H1 (cell line): ENCODE measurements around the gene USH1C. TPM values are rescaled to one million over a fixed set of nuclear protein-coding genes. Genes with fewer than 3 reads are reported as not detected.

Experiments used
- CTCF ChIA-PET: fragments of 300-600 bp; sonication (Branson Sonifier 250); formaldehyde crosslinking; loops from one replicate; lab custom pipeline; 2021; ENCODE audit not compliant: partially characterized antibody; lab: Charles Lee
- POLR2A ChIA-PET: fragments of 300-600 bp; sonication (Branson Sonifier 250); formaldehyde crosslinking; loops from one replicate; lab custom pipeline; 2021; ENCODE audit warnings: inconsistent platforms; ENCODE audit not compliant: partially characterized antibody; lab: Charles Lee
- DNase-seq, 2 experiments: peaks; one replicate each; pipeline versions ENCODE4 v3.0.0 to v3.0.0-alpha.2; 2010 to 2022; ENCODE audit warnings: low spot score in 2 of 2, low read depth in 1 of 2, mixed read lengths in 1 of 2
- FAIRE-seq: peaks from 2 replicates; lab custom pipeline; 2011; peaks lifted over from hg19 to GRCh38; lab: Jason Lieb, UNC
- H2AFZ ChIP-seq: 2 replicates; pipeline ENCODE4 v1.8.1; 2012; ENCODE audit warnings: low read length, inconsistent platforms
- H2AK5ac ChIP-seq: 2 replicates; pipeline ENCODE4 v1.6.1; 2013; ENCODE audit warnings: low read depth, low read length
- H2BK120ac ChIP-seq: replicated peaks from 2 replicates; pipeline ENCODE3; 2013; ENCODE audit warnings: low read depth, low read length, inconsistent platforms
- H2BK12ac ChIP-seq: 2 replicates; pipeline ENCODE4 v1.6.1; 2013; ENCODE audit warnings: low read depth, low read length
- H2BK15ac ChIP-seq: 2 replicates; pipeline ENCODE4 v1.6.1; 2013; ENCODE audit warnings: low read length
- H2BK20ac ChIP-seq: 2 replicates; pipeline ENCODE4 v1.6.1; 2013; ENCODE audit warnings: low read length
- H2BK5ac ChIP-seq: 2 replicates; pipeline ENCODE4 v1.6.1; 2013; ENCODE audit warnings: low read depth, low read length
- H3K14ac ChIP-seq: 2 replicates; pipeline ENCODE4 v1.6.1; 2013; ENCODE audit warnings: inconsistent platforms; ENCODE audit not compliant: insufficient read length
- H3K18ac ChIP-seq: 2 replicates; pipeline ENCODE4 v1.6.1; 2013; ENCODE audit warnings: low read length; ENCODE audit errors: extremely low read depth
- H3K23ac ChIP-seq: 2 replicates; pipeline ENCODE4 v1.6.1; 2013; ENCODE audit warnings: inconsistent platforms; ENCODE audit not compliant: insufficient read length
- H3K23me2 ChIP-seq: 2 replicates; pipeline ENCODE4 v1.6.1; 2013; ENCODE audit warnings: low read depth, low read length
- H3K27ac ChIP-seq: 2 replicates; pipeline ENCODE4 v1.6.1; 2011; ENCODE audit warnings: low read depth, low read length, inconsistent platforms
- H3K27me3 ChIP-seq, 4 experiments: replicated peaks in 1 of 4; 1 replicate in 1 of 4; 2 replicates in 3 of 4; pipeline versions ENCODE4 v1.6.1 to v1.8.1; 2011 to 2013; ENCODE audit warnings: low read length in 3 of 4, mild to moderate bottlenecking in 3 of 4, inconsistent platforms in 2 of 4, mixed read lengths in 2 of 4, moderate library complexity in 1 of 4; ENCODE audit not compliant: control insufficient read depth in 3 of 4, insufficient read depth in 3 of 4; ENCODE audit errors: extremely low read depth in 1 of 4
- H3K36me3 ChIP-seq, 4 experiments: 2 replicates each; pipeline versions ENCODE4 v1.6.1 to v1.8.1; 2011 to 2013; ENCODE audit warnings: mild to moderate bottlenecking in 4 of 4, low read length in 3 of 4, moderate library complexity in 2 of 4, control low read depth in 1 of 4, inconsistent platforms in 1 of 4; ENCODE audit not compliant: insufficient read depth in 4 of 4, control insufficient read depth in 2 of 4
- H3K4ac ChIP-seq: replicated peaks from 2 replicates; pipeline ENCODE3; 2013; ENCODE audit warnings: low read length, low read depth, mixed read lengths, inconsistent platforms; ENCODE audit not compliant: insufficient read length
- H3K4me1 ChIP-seq, 4 experiments: replicated peaks in 1 of 4; 1 replicate in 1 of 4; 2 replicates in 3 of 4; pipeline versions ENCODE4 v1.6.1 to v1.8.1; 2011 to 2013; ENCODE audit warnings: low read length in 3 of 4, inconsistent platforms in 2 of 4, mixed read lengths in 1 of 4; ENCODE audit not compliant: insufficient read depth in 4 of 4, control insufficient read depth in 3 of 4
- H3K4me2 ChIP-seq, 2 experiments: 2 replicates each; pipeline versions ENCODE4 v1.6.1 to v1.8.1; 2011 to 2013; ENCODE audit warnings: low read depth in 2 of 2, low read length in 2 of 2, control low read depth in 1 of 2, inconsistent platforms in 1 of 2, mild to moderate bottlenecking in 1 of 2; ENCODE audit not compliant: insufficient read depth in 1 of 2
- H3K4me3 ChIP-seq, 4 experiments: fragments of 200-600, 300-600 bp in 1 of 4; sonication (generic), shearing (Covaris generic), sonication (Bioruptor Twin) in 1 of 4; 2 replicates each; pipeline versions ENCODE4 v1.5.1 to v1.8.1; 2011 to 2016; ENCODE audit warnings: low read length in 4 of 4, low read depth in 3 of 4, control low read depth in 2 of 4, inconsistent platforms in 2 of 4, mild to moderate bottlenecking in 2 of 4, mixed read lengths in 1 of 4, moderate library complexity in 1 of 4; ENCODE audit not compliant: insufficient read depth in 2 of 4; ENCODE audit errors: extremely low read depth in 1 of 4
- H3K56ac ChIP-seq: replicated peaks from 2 replicates; pipeline ENCODE3; 2013; ENCODE audit warnings: low read depth, mild to moderate bottlenecking, mixed read lengths, low read length, inconsistent platforms; ENCODE audit not compliant: insufficient read length
- H3K79me1 ChIP-seq: 2 replicates; pipeline ENCODE4 v1.6.1; 2013; ENCODE audit warnings: low read depth, low read length, control low read depth
- H3K79me2 ChIP-seq, 2 experiments: 2 replicates each; pipeline versions ENCODE4 v1.6.1 to v1.8.1; 2012 to 2013; ENCODE audit warnings: low read length in 2 of 2, mild to moderate bottlenecking in 2 of 2, inconsistent platforms in 1 of 2; ENCODE audit not compliant: insufficient read depth in 2 of 2, control insufficient read depth in 1 of 2
- H3K9ac ChIP-seq, 4 experiments: replicated peaks in 1 of 4; 1 replicate in 1 of 4; 2 replicates in 3 of 4; pipeline versions ENCODE4 v1.6.1 to v1.8.1; 2011 to 2013; ENCODE audit warnings: low read depth in 3 of 4, low read length in 3 of 4, control low read depth in 2 of 4, mild to moderate bottlenecking in 2 of 4, moderate library complexity in 2 of 4, inconsistent platforms in 1 of 4; ENCODE audit errors: extremely low read depth in 1 of 4
- H3K9me3 ChIP-seq, 2 experiments: 2 replicates each; pipeline versions ENCODE4 v1.6.1 to v1.8.1; 2012 to 2013; ENCODE audit warnings: mild to moderate bottlenecking in 2 of 2, moderate library complexity in 2 of 2, control low read depth in 1 of 2, inconsistent platforms in 1 of 2, low read depth in 1 of 2, low read length in 1 of 2, mixed read lengths in 1 of 2; ENCODE audit not compliant: insufficient read depth in 2 of 2
- H4K20me1 ChIP-seq, 2 experiments: replicated peaks in 1 of 2; 2 replicates each; pipeline versions ENCODE3 to v1.8.1; 2011 to 2013; ENCODE audit warnings: inconsistent platforms in 2 of 2, low read length in 2 of 2, mild to moderate bottlenecking in 1 of 2; ENCODE audit not compliant: insufficient read depth in 2 of 2, control insufficient read depth in 1 of 2
- H4K5ac ChIP-seq: 2 replicates; pipeline ENCODE4 v1.6.1; 2013; ENCODE audit warnings: low read length, low read depth, mixed read lengths, inconsistent platforms; ENCODE audit not compliant: insufficient read length
- H4K8ac ChIP-seq: 2 replicates; pipeline ENCODE4 v1.8.0; 2013; ENCODE audit warnings: mild to moderate bottlenecking, moderate library complexity, low read length, inconsistent platforms; ENCODE audit not compliant: insufficient read depth; ENCODE audit errors: extremely low read depth
- H4K91ac ChIP-seq: replicated peaks from 2 replicates; pipeline ENCODE3; 2013; ENCODE audit warnings: low read length, mixed read lengths, inconsistent platforms; ENCODE audit not compliant: insufficient read length
- CHD2 ChIP-seq: IDR thresholded peaks from 2 replicates; pipeline ENCODE4 v1.6.1; 2012; ENCODE audit warnings: low read length, improper control_type of control experiment
- CTCF ChIP-seq, 3 experiments: IDR thresholded peaks; 1 replicate in 2 of 3; 2 replicates in 1 of 3; pipeline versions ENCODE4 v1.5.1 to v1.6.1; 2011; ENCODE audit warnings: low read length in 3 of 3, mild to moderate bottlenecking in 3 of 3, inconsistent platforms in 2 of 3, low read depth in 1 of 3, moderate library complexity in 1 of 3; ENCODE audit not compliant: insufficient read depth in 1 of 3; ENCODE audit errors: control extremely low read depth in 1 of 3
- HDAC6 ChIP-seq: IDR thresholded peaks from one replicate; pipeline ENCODE4 v1.7.1; 2012; ENCODE audit warnings: low read depth, mild to moderate bottlenecking, inconsistent platforms, low read length, moderate library complexity
- JUND ChIP-seq: IDR thresholded peaks from 2 replicates; pipeline ENCODE4 v1.6.1; 2011; ENCODE audit warnings: mild to moderate bottlenecking, improper control_type of control experiment, low read length
- POLR2A ChIP-seq, 2 experiments: IDR thresholded peaks; 1 replicate in 1 of 2; 2 replicates in 1 of 2; pipeline ENCODE4 v1.6.1; 2011; ENCODE audit warnings: low read depth in 2 of 2, low read length in 2 of 2, mild to moderate bottlenecking in 2 of 2; ENCODE audit errors: control extremely low read depth in 1 of 2
- RXRA ChIP-seq: IDR thresholded peaks from 2 replicates; pipeline ENCODE4 v1.6.1; 2011; ENCODE audit warnings: low read depth, mild to moderate bottlenecking, low read length, moderate library complexity; ENCODE audit not compliant: insufficient read depth
- SIN3A ChIP-seq, 2 experiments: IDR thresholded peaks in 1 of 2; conservative IDR thresholded peaks in 1 of 2; 2 replicates each; pipeline ENCODE4 v1.6.1; 2011 to 2012; ENCODE audit warnings: low read length in 2 of 2, improper control_type of control experiment in 1 of 2, low read depth in 1 of 2, mild to moderate bottlenecking in 1 of 2
- SIX5 ChIP-seq: IDR thresholded peaks from 2 replicates; pipeline ENCODE4 v1.6.1; 2011; ENCODE audit warnings: mild to moderate bottlenecking, low read depth, low read length
- SRF ChIP-seq: IDR thresholded peaks from 2 replicates; pipeline ENCODE4 v1.6.1; 2011; ENCODE audit warnings: mild to moderate bottlenecking, low read depth, low read length, moderate library complexity
- SUZ12 ChIP-seq: fragments of 200-600 bp; sonication (generic); IDR thresholded peaks from 2 replicates; pipeline ENCODE4 v1.6.1; 2012; ENCODE audit warnings: mild to moderate bottlenecking, inconsistent platforms, low read length, moderate library complexity, mixed read lengths
- TBP ChIP-seq: IDR thresholded peaks from 2 replicates; pipeline ENCODE4 v1.6.1; 2011; ENCODE audit warnings: low read depth, low read length, improper control_type of control experiment
- WGBS, 2 experiments: shearing (Covaris generic) in 1 of 2; methylation state at CpG; one replicate each; pipeline versions ENCODE4 v1.1.6 to v1.1.7; 2013 to 2015; ENCODE audit warnings: low lambda C conversion rate in 2 of 2, mixed read lengths in 2 of 2, inconsistent platforms in 1 of 2, low coverage in 1 of 2, missing lambda C conversion rate in 1 of 2; ENCODE audit not compliant: insufficient replicate concordance in 2 of 2, insufficient coverage in 1 of 2, insufficient read length in 1 of 2; ENCODE audit errors: extremely low coverage in 1 of 2, missing lambda C conversion rate in 1 of 2; 5-methylcytosine and 5-hydroxymethylcytosine counted together
- polyA plus RNA-seq, 7 experiments: library from polyadenylated mRNA; depleted of rRNA in 3 of 7; stranded (reverse) in 5 of 7; unstranded in 2 of 7; fragments of >200 nt in 5 of 7; fragments of 200-250 nt in 2 of 7; gene quantifications; 1 replicate in 5 of 7; 2 replicates in 1 of 7; 4 replicates in 1 of 7; pipeline versions ENCODE4 v1.2.1 to v1.2.3, GENCODE V29; 2011 to 2013; ENCODE audit warnings: missing spikeins in 2 of 7, mixed read lengths in 2 of 7
- total RNA-seq: library from RNA; stranded (reverse); fragmentation: NEBNext Ultra II Directional; extraction: Animal tissue kit (Norgen Biotek cat#: 25700); gene quantifications from 2 replicates; pipeline ENCODE4 v1.2.1, GENCODE V29; 2021

The USH1C gene
- total and polyA plus RNA-seq, 2 of the 8 experiments (the other 6 are each of a cell fraction or from before 2014, with no cell fraction given): 1.3 to 1.6 TPM

- Histone ChIP-seq H4K91ac (no peak overlapping the region), H4K8ac (no peak overlapping the region), H3K79me2 (no peaks in the 10 kb centered on the region), H2BK12ac (no peak overlapping the region), H2BK20ac (no peak overlapping the region), H3K23me2 (no peaks in the 10 kb centered on the region), H4K5ac (no peak overlapping the region), H3K36me3 (no peaks in the 10 kb centered on the region), H3K4me3 (no peak overlapping the region), H3K4me2 (no peak overlapping the region), H3K14ac (no peak overlapping the region), H3K18ac (no peak overlapping the region), H3K9me3 (no peaks in the 10 kb centered on the region; a peak in 1 of 4 replicates), H3K9ac (no peak overlapping the region), H3K27ac (no peak overlapping the region), H3K56ac (no peak overlapping the region), H2BK15ac (no peak overlapping the region), H2AFZ (no peak overlapping the region), H3K4ac (no peak overlapping the region), H4K20me1 (no peaks in the 10 kb centered on the region), H3K27me3 (no peaks in the 10 kb centered on the region), H2BK5ac (no peak overlapping the region), H2AK5ac (no peak overlapping the region), H2BK120ac (no peak overlapping the region), H3K23ac (no peak overlapping the region), H3K4me1 (no peaks in the 10 kb centered on the region), H3K79me1 (no peaks in the 10 kb centered on the region)
- peak in 1 of 2 experiments; percentile 29 for DNase-seq
- CTCF ChIA-PET: no interaction called here
- WGBS, 2 experiments: 83% methylated on average over 6 of the region's 6 CpGs; no CpG with 5 or more reads in 1 of the 2 experiments
- POLR2A ChIA-PET: no interaction called here
- no peak for FAIRE-seq
- TF ChIP-seq JUND (no peak), SIX5 (no peak), POLR2A (IDR thresholded peaks at IDR 0.05; ENCODE audit: control extremely low read depth in 1 of 2, low read depth in 2 of 2, low read length in 2 of 2) (no peak), SRF (no peak), SUZ12 (no peak), SIN3A (conservative IDR thresholded peaks at IDR 0.05 in 1 of 2, IDR thresholded peaks at IDR 0.05 in 1 of 2; ENCODE audit: low read depth in 1 of 2, low read length in 2 of 2) (no peak), RXRA (no peak), TBP (no peak), CTCF (IDR thresholded peaks at IDR 0.05; ENCODE audit: control extremely low read depth in 1 of 3, insufficient read depth in 1 of 3, low read depth in 1 of 3, low read length in 3 of 3) (no peak), CHD2 (no peak), HDAC6 (no peak)
Observed at GRCh38 chr11:17585911-17586695, 41.9 kb upstream of the USH1C start.
